GM19328 (cell line): ENCODE measurements around the gene TDRD9.

Experiments used
- ATAC-seq: cut with Tn5 transposase; IDR thresholded peaks from one replicate; pipeline ENCODE4 v1.9.1; 2021; ENCODE audit warnings: mild to moderate bottlenecking, moderate library complexity; ENCODE audit not compliant: unreplicated experiment

Gene TDRD9

GRCh38 chr14:104064003-104064402, 135.7 kb downstream of the TDRD9 start:
- ATAC-seq: no peak

DNA sequence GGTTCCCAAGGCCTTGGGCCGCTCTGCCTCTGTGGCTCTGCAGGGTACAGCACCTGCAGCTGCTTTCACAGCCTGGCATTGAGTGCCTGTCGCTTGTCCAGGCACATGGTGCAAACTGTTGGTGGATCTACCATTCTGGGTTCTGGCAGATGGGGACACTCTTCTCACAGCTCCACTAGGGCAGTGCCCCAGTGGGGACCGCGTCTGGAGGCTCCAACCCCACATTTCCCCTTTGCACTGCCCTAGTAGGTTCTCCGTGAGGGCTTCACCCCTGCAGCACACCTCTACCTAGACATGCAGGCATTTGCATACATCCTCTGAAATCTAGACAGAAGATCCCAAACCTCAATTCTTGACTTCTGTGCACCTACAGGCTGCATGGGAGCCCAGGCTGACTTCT, 138.0 kb downstream of the TDRD9 start:
- no peak for ATAC-seq

DNA sequence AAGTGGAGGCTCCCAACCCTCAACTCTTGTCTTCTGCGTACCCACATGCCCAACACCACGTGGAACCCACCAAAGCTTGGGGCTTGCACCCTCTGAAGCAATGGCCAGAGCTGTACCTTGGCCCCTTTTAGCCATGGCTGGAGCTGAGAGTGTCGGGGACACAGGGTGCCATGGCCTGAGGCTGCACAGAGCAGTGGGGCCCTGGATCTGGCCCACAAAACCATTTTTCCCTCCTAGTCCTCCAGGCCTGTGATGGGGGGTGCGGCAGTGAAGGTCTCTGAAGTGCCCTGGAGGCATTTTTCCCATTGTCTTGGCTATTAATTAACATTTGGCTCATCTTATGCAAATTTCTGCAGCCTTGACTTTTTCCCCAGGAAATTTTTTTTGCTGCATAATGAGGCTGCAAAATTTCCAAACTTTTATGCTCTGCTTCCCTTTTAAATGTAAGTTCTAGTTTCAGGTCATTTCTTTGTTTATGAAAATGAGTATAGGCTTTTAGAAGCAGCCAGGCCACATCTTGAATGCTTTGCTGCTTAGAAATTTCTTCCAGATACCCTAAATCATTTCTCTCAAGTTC, 138.6 kb downstream of the TDRD9 start:
- no peak for ATAC-seq

DNA sequence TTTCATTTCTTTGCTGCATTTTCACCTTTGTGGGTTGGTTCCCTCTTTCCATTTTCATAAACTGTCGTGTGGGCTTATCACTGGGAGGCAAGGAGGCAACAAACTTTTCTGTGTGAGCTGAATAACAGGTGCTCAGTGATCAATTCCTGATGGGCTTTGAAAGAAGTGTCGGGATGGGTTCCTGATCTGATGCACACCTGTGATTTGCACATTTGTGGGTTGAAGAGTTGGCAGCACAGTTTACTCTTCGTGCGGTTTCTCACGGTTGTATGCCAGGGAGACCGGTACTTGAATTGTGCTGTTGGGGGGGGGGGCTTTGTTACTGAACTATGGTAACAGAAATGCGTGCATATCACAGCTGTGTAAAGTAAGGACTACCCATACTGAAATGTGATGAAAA, 141.3 kb downstream of the TDRD9 start:
- ATAC-seq: no peak

DNA sequence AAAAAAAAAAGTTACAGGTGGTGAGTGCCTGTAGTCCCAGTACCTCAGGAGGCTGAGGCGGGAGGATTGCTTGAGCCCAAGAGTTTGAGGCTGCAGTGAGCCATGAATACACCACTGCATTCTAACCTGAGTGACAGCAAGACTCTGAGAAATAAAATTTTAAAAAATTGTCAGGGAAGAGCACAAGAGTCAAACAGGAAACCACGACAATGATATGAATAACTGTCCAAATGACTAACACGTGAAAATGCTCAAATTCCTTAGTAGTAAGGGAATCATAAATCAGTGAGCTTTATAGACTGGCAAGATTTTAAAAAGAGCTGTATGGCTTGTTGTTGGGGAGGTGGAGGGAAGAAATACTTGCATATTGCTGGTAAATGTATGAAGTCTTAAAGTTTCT, 144.3 kb downstream of the TDRD9 start:
- no peak for ATAC-seq

DNA sequence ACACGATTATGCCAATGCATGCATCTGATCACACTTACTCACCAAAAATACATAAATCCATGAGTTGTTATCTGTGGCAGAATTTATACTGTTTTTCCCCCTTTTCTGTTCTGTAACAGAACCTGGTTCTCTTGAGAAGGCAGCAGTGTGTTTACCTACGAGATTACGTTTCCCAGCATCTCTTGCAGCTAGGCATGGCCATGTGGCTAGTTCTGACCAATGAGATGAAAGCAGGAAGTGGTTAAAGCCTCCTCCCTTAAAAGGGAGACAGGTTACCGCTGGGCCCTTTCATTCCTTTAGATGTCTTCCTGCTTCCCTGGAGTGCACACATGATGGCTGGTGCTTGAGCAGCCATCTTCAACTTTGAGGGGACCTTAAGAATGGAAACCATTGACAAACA, 145.5 kb downstream of the TDRD9 start:
- ATAC-seq: no peak

DNA sequence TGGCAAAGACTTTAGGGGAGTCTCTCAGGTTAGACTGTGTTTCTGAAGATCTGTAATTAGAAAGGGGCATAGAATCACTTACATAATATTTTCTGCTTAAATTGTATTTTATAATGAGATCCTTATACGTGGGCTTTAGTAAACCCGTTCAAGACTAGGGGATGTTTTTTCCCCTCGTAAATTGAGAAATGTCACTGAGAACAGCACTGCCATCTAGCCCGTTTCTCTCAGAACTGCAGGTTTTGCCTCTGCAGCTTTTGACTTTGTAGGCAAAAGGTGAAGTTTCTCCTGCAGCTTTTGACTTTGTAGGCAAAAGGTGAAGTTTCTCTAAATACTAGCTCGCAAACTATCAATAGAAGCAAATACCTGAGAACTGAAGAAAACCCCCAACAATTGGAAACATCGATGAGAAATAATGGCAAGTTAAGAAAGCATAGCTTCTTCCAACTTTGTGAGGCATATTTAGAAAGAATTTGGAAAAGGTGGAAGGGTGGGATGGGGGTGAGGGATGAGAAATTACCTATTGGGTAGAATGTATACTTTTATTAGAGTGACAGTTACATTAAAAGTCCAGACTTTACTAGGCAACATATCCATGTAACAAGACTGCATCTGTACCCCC, 147.4 kb downstream of the TDRD9 start:
- ATAC-seq: no peak

- no peak for ATAC-seq
Measured at GRCh38 chr14:104076743-104077142, 148.5 kb downstream of the TDRD9 start.

DNA sequence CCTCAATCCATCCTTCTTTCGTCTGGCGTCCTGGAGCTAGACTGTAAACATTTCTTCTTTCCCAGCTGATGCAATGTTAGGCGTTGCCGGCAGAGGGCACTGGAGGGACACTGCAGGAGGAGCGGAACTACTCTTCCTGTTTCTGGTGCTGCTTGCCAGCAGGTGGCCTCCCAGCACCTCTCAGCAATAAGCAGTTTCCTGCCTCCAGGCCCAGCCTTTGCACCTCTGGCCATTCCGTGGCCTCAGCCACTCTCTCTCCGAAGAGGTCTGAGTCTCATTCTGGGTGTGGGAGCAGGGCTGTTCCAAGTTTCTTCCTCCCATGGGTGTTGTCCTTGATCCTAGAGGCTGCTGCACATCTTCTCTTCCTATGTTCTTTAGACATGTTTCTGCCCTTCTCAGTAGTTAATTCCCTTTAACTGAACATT, 149.8 kb downstream of the TDRD9 start:
- no peak for ATAC-seq

DNA sequence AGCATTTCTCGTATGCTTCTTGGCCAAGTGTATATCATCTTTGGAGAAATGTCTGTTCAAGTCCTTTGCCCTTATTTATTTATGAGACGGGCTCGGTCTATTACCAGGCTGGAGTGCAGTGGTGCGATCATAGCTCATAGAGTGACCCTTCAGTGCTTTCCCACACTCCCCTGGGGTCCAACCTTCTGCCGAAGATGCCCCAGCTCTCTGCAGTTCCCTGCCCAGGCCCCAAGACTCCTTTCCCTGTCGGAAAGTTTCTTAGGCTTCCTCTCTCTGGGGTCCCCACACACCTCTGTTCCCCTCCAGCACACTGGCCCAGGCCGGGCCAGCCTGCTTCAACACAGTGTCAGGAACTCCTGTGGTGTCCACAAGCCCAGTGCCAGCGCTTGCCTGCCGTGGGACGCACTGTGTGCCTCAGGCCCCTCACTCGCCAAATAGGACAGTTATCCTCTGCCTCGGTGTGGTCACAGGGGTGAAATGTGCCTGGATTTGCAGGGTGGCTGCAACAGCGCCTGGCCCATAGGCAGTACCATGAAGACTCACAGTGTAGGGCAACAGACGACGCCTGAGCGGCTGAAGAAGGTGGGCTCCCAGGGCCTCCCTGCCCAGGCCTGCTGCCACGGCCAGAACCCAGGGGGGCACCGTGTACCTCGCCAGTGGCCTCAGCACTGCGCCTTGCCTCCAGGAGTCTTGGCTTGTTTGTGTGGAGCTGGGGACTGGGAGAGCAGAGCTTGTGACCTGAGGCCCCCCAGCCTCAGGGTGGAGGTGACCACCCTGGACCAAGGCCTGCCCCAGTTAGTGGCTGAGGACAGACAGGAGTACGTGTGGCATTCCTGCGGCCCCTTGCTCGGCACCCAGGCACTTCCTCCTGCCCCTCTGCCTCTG, 152.4 kb downstream of the TDRD9 start:
- ATAC-seq: no peak

DNA sequence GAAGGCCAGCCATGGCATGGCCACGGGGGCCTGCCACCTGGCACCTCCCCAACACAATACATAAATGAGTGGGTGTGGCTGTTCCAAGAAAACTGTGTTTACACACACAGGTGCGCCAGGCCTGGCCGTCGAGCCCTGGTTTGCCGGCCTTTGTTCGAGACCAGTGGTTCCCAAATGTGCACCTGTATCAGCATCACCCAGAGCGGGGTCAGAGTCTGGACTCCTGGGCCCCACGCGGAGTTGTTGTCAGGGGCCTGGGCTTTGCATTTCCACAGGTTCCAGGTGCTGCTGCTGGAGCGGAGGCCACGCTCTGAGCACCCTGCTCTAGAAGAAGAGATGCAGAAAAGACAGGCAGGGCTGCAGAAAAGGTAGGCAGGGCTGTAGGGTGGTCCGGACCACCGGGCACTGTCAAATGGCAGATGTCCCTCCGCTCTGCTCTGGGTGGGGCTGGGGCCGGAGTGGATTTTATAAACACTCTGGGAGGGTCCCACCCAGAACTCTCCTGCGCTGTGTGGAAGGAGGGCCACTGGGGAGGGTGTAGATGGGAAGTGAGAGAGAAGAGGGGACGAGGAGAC, 153.1 kb downstream of the TDRD9 start:
- ATAC-seq: no peak

DNA sequence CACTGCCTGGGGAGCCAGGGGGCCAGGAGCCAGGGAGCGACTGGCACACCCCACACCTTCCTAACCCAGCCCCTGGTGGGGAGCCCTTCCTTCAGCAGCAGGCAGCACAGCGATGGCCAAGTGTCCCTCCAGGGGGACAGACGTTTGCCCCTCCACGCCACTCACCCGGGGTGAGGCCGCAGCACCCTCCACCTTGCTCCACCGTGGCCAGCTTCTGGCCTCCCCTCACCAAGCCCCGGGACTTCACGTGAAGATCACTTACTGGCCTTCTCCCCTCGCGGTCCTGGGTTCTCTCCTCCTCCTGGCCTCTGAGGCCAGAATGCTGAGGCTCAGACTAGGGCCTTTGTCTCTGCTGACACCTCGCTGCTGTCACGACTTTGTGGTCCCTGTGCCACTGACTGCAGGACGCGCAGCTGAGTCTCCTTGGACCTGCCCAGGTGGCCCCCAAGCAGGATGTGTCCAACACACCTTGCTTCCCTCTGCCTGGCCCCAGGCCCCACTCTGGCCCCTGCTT, 153.8 kb downstream of the TDRD9 start:
- ATAC-seq: no peak

- no peak for ATAC-seq
Measured at GRCh38 chr14:104082807-104083206, 154.6 kb downstream of the TDRD9 start.

DNA sequence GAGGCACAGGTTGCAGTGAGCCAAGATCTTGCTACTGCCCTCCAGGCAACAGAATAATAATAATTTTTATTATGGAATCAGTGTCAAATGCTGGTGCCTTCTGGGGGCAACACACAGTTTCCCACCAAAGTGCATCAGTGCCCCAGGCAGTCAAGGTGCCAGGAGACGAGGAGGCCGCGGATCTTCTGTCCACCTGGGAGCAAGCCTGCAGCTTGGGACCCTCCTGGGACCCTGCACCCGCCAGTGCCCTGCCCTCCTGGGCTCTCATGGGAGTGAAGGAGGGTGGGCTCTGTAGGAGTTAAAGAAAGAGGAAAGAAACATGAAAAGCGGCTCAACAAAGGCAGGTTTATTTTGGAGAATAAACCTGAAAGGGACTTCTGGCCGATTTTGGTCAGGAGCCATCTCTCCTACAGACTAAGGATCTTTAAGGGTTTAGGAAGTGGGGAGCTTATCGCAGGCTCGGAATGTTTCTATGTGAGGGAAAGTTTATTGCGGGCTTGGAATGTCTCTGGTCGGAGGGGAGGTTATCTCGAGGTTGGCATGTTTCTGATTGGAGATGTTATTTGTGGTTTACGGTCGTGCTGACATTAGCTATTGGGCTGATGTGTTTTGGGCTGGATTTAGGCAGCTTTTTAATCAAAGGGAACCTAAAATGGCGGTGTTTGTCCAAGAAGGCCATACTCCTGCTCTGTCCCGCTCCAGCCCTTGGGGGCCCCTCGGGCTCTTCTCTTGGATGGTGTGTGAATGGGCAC, 156.2 kb downstream of the TDRD9 start:
- no peak for ATAC-seq

GRCh38 chr14:104085032-104085888, 157.0 kb downstream of the TDRD9 start, which contains the start of gene ASPG:
Gene ASPG, plus strand, starts transcription at chr14:104085700. Its CDS starts 71 bp downstream, at chr14:104085771.
- no peak for ATAC-seq

DNA sequence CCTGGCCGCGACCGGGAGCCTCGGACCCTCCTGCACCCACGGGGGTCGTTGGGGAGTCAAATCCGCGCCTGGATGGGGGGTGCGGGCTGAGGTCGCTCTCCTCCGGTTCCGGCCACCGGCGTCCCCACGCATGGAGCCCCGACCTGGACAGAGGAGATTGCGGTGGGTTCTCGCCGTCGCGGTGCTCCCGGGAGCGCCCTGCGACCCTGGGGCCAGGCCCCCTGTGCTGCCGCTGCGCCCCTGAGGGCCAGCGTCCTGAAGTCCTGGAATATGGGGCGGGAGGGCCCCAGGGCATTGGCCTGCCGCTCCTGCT, 157.6 kb downstream of the TDRD9 start:
- ATAC-seq: no peak

GRCh38 chr14:104086210-104086660, 158.0 kb downstream of the TDRD9 start:
- ATAC-seq: no peak

DNA sequence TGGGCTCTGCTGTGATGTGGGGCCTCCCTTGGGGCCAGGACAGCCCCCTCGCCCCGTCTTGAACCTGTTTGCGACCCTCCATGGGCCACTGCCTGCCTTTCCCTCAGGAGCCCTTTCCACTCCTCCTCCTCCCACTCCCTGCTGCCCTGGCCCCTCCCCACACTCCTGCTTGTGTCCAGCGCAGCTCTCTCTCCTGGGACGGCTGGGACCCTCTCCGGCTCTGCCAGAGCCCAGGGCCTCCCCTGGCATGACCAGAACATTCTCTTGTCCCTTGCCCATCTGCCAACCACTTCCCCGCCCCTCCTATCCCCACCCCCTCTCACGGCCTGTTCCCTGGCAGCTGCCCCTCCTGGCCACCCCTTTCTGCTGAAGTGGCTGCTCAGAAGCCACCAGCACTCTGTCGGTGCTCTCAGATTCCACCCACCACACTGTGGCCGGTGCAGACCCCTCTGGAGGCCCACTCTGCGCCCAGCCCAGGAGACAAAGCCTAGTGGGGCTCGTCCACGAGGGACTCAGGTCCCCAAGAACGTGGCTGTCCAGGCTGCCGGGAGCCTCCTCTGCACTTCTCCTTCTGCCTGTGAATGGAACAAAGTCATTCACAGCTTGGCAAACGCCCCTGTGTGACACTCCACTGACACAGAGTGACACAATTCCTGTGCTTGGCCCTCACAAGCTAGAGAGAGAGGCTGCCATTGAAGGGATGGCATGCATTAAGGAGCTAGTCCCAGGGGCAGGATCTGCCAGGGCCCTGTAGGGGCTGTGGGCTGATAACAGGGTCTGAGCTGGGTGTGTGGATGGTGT, 158.6 kb downstream of the TDRD9 start:
- no peak for ATAC-seq

- no peak for ATAC-seq
Measured at GRCh38 chr14:104087505-104087904, 159.2 kb downstream of the TDRD9 start.
